ENCODE data around the gene NRGN. TPM values are rescaled to one million over a fixed set of nuclear protein-coding genes. Genes with fewer than 3 reads are reported as not detected.

NRGN gene
- total RNA-seq, 1 donor from 2014 or later: 2.7 TPM

- Mint-ChIP-seq H3K4me1 (peaks cover 1% of the 10 kb centered on the region), H3K27me3 (ENCODE audit: low read depth) (peaks cover 56% of the 10 kb centered on the region)
Observed at GRCh38 chr11:124712392-124712791, 27.4 kb upstream of the NRGN start.

DNA sequence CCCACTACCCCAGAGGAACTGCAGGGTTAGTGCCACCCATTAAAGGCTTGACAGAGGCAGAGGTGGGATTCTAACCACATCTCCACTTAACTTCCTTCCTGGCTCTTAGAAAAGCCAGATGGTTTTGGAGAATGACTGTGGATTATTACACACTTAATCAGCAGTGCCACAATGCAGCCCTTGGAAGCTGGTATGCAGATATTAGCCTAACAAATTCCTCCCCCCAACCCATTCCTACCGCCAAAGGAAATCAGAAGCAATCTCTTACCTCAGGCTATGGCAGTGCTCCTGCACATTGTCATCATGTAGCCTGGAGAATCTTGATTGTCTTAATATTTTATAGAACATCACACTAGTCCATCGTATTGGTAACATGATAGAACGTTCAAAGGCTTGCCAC is 23.2 kb upstream of the NRGN start:
- TF ChIP-seq, protein P1, sequence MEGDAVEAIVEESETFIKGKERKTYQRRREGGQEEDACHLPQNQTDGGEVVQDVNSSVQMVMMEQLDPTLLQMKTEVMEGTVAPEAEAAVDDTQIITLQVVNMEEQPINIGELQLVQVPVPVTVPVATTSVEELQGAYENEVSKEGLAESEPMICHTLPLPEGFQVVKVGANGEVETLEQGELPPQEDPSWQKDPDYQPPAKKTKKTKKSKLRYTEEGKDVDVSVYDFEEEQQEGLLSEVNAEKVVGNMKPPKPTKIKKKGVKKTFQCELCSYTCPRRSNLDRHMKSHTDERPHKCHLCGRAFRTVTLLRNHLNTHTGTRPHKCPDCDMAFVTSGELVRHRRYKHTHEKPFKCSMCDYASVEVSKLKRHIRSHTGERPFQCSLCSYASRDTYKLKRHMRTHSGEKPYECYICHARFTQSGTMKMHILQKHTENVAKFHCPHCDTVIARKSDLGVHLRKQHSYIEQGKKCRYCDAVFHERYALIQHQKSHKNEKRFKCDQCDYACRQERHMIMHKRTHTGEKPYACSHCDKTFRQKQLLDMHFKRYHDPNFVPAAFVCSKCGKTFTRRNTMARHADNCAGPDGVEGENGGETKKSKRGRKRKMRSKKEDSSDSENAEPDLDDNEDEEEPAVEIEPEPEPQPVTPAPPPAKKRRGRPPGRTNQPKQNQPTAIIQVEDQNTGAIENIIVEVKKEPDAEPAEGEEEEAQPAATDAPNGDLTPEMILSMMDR (IDR thresholded peaks at IDR 0.05; ENCODE audit: unreplicated experiment): no peak
- Mint-ChIP-seq H3K27ac (no peak overlapping the region), H3K27me3 (ENCODE audit: low read depth) (peaks cover 86% of the 10 kb centered on the region), H3K36me3 (no peaks in the 10 kb centered on the region), H3K9me3 (no peaks in the 10 kb centered on the region), H3K4me1 (peaks cover 15% of the 10 kb centered on the region), H3K4me3 (no peak overlapping the region)
- DNase-seq (ENCODE audit: low spot score in 2 of 2, unreplicated experiment in 2 of 2): no peak

More at GRCh38 chr11:124712392-124712791, 27.4 kb upstream of the NRGN start:
- Mint-ChIP-seq H3K9me3 (peaks cover 7% of the 10 kb centered on the region), H3K27ac (no peak overlapping the region), H3K4me3 (no peak overlapping the region), H3K36me3 (peaks cover 3% of the 10 kb centered on the region)
- DNase-seq (ENCODE audit: low spot score in 2 of 2, unreplicated experiment in 2 of 2): no peak
- TF ChIP-seq, protein P1 (IDR thresholded peaks at IDR 0.05; ENCODE audit: unreplicated experiment): no peak

- Mint-ChIP-seq H3K36me3 (no peaks in the 10 kb centered on the region), H3K4me1 (peaks cover 15% of the 10 kb centered on the region), H3K27me3 (ENCODE audit: low read depth) (peaks cover 90% of the 10 kb centered on the region), H3K4me3 (peak overlapping the region; percentile 72), H3K27ac (no peak overlapping the region), H3K9me3 (no peaks in the 10 kb centered on the region)
- DNase-seq (ENCODE audit: low spot score in 2 of 2, unreplicated experiment in 2 of 2): no peak
- TF ChIP-seq, protein P1 (IDR thresholded peaks at IDR 0.05; ENCODE audit: unreplicated experiment): no peak
Observed at GRCh38 chr11:124717421-124717785, 22.3 kb upstream of the NRGN start.

DNA sequence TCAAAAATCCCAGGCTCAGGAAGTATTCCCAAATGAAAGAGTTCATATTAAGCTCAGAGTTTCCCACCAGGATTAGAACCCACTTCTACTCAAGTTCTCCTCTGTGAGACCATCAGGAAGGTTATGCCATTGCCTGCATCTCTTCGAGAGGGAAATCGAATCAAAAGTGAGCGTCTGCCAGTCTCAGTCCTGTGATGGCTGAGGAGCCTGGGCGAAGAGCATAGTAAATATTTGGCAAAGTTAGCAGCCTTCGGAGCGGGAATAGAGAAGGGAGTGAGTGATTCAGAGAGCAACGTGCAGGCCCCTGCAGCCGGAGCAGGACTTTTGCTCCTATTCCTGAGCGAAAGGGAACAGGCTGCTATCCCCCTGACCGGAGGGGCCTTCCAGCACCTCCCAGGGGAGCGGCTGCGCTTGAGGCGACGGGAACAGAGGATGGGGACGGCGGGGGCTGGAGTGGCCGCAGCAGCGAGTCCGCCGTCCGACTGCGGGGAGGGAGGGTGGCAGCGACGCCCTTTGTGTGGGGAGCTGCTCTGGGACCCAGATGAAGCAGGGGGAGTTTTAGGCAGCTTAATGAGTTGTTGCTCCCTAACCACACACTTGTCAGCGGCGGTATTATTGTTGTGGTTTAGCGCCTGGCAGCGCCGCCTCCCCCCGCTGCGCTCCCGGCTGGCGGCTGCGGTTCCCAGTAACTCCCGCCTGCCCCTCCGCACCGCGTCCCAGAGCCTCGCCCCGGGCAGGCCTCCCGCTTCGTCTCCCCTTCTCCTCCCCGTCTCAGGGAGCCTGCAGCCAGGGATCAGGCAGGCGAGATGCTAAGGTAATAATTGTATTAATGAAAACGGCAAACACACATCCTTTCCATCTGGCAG is 21.7 kb upstream of the NRGN start:
- Mint-ChIP-seq H3K27me3 (ENCODE audit: low read depth) (peaks cover 94% of the 10 kb centered on the region), H3K36me3 (no peaks in the 10 kb centered on the region), H3K4me1 (peaks cover 20% of the 10 kb centered on the region), H3K27ac (no peak overlapping the region), H3K9me3 (no peaks in the 10 kb centered on the region), H3K4me3 (peak overlapping the region; percentile 72)
- DNase-seq (ENCODE audit: low spot score in 2 of 2, unreplicated experiment in 2 of 2): peak in 1 of 2 experiments; percentile 43
- TF ChIP-seq, protein P1 (IDR thresholded peaks at IDR 0.05; ENCODE audit: unreplicated experiment): no peak

DNA sequence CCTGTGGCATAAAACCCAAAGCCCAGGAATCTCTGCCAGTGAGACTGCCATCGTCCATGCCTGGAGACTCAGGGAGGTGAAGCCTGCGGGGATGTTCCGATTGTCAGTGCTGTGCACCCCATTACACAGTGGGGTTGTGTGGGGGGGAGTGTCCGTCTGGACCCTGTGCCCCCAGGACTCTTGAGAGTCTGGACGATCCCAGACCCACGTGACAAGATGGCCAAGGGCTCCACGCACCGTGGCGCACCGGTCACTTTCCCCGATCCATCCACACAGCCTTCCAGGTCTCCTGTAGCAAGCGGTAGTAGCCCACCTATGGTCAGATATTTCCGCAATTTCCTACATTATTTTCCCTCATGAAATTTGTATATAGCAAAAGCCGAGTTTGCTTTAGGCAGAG is 20.9 kb upstream of the NRGN start:
- Mint-ChIP-seq H3K4me1 (peaks cover 20% of the 10 kb centered on the region), H3K27ac (no peak overlapping the region), H3K9me3 (no peaks in the 10 kb centered on the region), H3K4me3 (peak overlapping the region; percentile 72), H3K27me3 (ENCODE audit: low read depth) (peaks cover 96% of the 10 kb centered on the region), H3K36me3 (no peaks in the 10 kb centered on the region)
- TF ChIP-seq, protein P1 (IDR thresholded peaks at IDR 0.05; ENCODE audit: unreplicated experiment): no peak
- no peak for DNase-seq (ENCODE audit: low spot score in 2 of 2, unreplicated experiment in 2 of 2)

Data from mesothelial cell of epicardium (in vitro differentiated cells).